ENCODE results near the gene CDC27.
A peak's percentile ranks its signal among the peaks of the same experiment; 100 is the strongest.
"Not testable (repeated sequence)": the region's sequence is repeated elsewhere in the genome, so short reads cannot be mapped to it uniquely, and the experiment has no call there.

The CDC27 gene

GRCh38 chr17:47120521-47121095 is 68.5 kb downstream of the CDC27 start:
- no peak for DNase-seq

DNA sequence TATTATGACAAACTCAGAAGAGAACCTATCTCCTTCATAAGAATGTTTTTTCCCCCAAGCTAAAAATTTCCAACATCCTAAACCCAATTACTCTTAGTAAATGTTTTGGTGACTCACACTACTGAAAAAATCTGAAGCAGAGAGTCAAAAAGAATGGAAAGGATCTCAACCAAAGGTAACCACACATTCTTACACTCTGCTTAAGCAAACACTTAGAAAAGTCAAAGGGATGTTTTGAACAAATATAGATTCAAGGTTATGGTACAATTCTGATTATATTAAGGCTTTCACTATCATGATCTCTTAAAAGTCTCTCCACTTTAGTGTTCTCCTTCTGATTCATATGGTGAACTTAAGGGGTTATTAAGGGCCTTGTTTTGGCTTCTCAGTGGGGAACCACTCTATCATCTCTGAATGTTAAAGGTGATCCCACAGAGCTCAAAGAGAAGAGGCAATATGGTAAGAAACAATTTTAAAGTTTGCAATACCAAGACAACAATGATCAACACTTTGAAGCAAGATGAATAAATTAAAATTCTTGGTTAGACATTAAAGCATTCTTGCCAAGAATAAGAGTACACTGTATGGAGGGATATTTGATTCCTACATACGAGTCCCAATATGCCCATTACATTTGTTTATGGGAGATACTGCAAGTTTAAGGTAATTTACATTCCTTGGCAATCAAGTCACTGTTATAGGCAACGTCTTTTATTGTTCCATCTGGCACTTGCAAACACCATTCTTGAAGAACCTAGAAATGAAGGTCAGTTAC is 69.2 kb downstream of the CDC27 start:
- no peak for DNase-seq

DNA sequence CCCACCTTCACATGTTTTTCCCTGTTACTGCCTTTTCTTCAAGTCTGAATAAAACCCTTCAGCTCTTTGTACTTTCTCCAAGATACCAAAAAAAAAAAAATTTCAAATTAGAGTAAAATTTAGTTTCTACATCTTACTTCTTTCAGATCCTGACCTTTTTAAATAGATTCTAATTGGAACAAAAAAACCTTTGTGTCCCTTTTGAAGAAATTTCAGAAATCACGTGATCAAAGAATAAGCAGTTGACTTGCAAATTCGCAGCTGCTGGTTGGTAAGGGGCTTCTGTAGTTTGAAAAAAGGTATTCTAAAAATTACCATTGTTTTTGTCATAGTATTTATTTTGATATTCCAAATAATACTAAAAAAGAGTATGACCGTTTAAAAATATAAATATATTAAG is 71.7 kb downstream of the CDC27 start:
- no peak for DNase-seq

GRCh38 chr17:47106130-47106529 is 83.0 kb downstream of the CDC27 start:
- peak; percentile 24 for DNase-seq

DNA sequence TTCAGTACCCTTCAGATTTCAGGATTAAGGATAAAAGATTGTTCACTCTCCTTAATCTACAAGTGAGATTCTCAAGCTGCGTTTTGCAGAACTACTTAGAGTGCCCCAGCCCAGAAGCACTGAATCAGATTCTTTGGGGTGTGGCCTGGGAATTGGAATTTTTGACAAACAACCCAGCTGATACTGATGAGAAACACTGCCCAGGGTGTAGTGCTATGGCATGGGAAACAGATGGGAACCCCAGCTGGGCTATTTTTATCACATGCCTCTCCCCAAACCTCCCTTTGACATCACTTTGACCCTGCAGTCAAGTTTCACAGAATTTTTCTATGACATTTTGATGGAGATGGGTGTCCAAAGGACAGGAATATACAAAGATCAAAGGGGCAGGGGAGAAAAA is 83.8 kb downstream of the CDC27 start:
- peak; percentile 13 for DNase-seq

DNA sequence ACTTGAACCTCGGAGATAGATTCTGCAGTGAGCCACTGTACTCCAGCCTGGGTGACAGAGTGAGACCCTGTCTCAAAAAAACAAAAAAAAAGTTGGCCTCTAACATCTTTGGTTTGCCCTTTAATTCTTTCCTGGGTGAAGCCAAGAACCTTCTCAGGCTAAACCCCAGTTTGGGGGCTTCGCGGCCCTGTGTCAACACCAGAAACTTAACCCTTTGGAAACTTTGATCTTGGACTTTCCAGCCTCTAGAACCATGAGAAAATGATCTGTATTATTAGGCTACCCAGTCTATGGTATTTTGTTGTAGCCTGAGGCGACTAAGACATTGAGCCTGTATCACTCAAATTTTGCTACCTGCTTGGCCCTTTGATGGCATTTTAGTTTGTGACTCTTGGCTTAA is 86.2 kb downstream of the CDC27 start:
- no peak for DNase-seq

DNA sequence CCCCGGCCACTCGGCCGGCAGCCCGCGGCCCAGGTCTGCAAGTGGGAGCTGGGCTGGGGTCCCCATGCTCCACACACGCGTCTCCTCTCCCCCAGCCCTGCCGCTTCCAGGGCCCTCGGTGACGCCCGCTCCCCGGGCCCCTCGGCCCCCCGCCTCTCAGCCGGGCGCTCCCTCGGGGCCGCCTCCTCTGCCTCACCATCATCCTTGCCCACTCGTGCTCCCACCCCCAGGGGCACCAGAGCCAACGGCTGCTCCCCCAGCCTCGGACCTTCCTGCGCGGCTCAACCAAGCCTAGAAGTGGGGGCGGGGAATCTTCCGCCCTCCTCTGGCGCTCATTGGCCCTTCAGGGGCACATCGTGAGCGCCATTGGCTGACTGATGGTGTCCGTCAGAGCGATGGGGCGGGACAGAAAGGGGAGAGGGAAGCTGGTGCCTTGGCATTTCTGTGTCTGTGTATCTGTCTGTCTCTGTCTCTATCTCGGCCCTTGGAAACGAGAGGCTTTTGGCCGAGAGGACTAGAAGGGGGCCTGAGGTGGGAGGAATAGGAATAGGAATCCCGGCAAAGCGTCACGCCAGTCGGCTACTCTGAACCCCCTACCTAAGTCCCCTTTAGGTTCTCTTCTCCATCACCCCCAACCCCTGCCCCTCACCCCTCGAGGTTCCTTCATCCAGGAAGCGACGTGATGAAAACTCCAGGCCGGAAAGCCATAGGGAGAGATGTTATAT is 88.9 kb downstream of the CDC27 start:
- peak; percentile 97 for DNase-seq

GRCh38 chr17:47099451-47099986 is 89.6 kb downstream of the CDC27 start:
- DNase-seq: no peak

DNA sequence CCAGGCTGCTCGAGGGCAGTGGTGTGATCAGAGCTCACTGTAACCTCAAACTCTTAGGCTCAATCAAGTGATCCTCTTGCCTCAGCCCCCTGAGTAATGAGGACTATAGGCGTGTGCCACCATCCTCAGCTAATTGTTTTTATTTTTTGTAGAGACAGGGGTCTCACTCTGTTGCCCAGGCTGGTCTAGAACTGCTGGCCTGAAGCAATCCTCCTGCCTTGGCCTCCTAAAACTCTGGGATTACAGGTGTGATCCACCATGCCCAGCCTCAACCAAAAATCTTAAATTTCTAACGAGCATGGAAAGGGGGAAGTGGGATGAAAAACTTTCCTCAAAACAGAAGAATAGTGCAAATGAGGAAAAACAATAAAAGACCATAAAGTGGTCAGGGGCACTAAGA is 92.8 kb downstream of the CDC27 start:
- no peak for DNase-seq

GRCh38 chr17:47095268-47095667 is 93.8 kb downstream of the CDC27 start:
- no peak for DNase-seq

DNA sequence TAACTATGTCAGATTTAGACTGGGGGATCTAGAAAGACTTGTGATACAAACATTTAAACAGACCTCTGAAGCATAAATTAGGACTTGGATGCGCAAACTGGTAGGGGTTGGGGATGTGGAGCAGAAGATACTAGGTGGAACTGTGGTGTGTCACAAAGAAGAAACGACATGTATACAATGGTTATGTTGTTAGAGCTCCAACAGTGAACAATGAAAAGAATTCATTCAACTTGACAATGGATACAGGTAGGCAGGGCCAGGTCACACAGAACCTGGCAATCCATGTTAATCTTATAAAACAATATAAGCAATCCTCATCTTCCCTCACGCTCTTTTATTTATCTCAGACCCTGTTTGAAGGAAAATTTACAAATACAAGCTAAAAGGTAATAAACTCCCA is 102.0 kb downstream of the CDC27 start:
- DNase-seq: peak; percentile 9

- no peak for DNase-seq
These were observed 103.4 kb downstream of the CDC27 start for GRCh38 chr17:47085736-47086135.

GRCh38 chr17:47078801-47079200 is 110.3 kb downstream of the CDC27 start:
- no peak for DNase-seq

DNA sequence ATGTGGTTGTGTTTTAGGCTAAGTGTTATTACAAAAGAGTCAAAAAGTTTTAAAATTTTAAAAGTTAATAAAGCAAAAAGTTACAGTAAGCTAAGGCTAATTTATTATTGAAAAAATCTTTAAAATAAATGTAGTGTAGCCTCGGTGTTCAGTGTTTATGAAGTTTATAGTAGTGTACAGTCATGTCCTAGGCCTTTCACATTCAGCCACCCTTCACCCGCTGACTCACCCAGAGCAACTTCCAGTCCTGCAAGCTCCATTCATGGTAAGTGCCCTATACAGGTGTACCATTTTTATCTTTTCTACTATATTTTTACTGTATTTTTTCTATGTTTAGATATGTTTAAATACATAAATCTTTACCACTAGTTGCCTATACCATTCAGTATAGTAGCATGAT is 111.5 kb downstream of the CDC27 start:
- no peak for DNase-seq

GRCh38 chr17:47076171-47076570 is 112.9 kb downstream of the CDC27 start:
- DNase-seq: no peak

- DNase-seq: not testable (repeated sequence)
These were observed 114.7 kb downstream of the CDC27 start for GRCh38 chr17:47074361-47074760.

DNA sequence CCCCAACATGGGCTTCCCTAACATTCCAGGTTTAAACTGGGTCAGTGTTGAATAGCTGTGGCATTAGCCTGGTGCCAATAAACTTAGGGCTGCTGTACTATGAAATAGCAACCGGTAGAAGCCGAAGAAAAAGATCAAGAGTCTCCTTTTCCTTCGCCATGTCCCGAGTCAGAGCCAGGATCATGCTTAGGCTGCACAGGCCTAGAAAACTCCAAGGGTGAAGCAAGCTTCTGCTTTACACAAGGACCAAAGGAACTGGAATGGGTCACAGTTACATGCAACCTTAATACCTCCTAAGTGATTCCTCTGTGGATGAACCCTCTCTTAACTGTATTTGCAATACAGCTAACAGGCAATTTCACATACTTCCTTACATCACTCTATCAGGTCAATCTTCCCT is 115.5 kb downstream of the CDC27 start:
- peak; percentile 15 for DNase-seq

DNA sequence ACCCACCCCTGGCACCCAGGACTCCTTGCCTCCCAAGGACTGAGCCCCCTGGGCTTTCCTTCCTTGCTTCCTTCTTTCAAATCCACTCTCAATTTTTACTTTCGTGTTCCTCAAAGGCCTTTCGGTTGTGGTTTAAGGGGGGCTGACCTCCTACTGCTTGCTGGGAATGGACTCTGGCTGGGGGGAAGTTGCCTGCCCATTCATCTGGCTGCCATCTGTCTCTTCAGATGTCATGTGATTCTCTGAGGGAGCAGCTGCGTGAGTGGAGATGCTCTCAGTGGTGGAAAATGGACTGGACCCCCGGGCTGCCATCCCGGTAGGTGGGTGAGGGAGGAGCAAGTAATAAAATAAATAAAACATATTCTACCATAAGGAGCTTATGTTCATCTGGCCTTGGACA is 116.2 kb downstream of the CDC27 start:
- DNase-seq: peak; percentile 42

GRCh38 chr17:47071171-47071570 is 117.9 kb downstream of the CDC27 start:
- DNase-seq: peak; percentile 43

- not testable (repeated sequence) for DNase-seq
These were observed 118.8 kb downstream of the CDC27 start for GRCh38 chr17:47070266-47070665.
